GM19099 (cell line): ENCODE data around the gene ANKFY1.

Experiments
- POLR2A ChIP-seq: IDR thresholded peaks from 3 replicates; pipeline ENCODE4 v1.6.1; 2011; ENCODE audit warnings: low read depth; ENCODE audit not compliant: insufficient read length; ENCODE audit errors: extremely low read depth

Gene ANKFY1

DNA sequence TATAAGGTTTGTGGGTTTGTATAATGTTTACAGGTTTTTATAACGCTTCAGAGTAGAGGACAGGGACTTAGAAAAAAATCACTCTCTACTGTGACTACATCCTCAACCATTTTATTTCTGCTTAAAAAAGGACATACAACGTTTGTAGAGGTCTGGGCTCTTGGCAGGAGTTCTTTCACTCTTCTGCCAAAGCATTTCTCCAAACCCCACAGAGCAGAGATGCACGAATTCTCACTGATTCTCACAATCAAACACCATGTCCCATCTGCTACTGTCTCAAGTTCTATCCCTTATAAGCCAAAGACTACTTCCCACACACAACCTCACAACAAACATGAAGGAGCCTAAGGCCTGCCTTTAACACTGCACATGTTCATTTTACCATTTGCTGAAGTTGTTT is 7.0 kb upstream of the ANKFY1 start:
- no peak for TF ChIP-seq POLR2A

DNA sequence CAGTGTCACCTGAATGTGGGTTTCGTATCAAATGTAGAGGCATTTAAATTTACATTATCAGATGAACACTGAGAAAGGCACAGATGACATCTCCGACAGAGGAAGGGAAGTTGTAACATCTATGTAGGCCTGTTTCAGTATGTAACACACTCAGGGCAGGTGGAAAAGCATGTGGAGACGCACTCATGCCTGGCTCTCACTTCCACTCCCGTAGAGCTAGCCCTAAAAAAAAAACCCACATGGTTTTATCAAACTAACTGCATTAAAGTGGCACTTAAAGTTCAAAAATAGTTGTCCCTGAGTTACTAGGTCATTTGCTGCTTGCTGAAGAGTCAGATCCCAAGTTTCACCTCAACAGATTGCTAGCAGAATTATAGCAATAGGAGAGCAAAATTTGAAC is 6.1 kb upstream of the ANKFY1 start:
- no peak for TF ChIP-seq POLR2A

DNA sequence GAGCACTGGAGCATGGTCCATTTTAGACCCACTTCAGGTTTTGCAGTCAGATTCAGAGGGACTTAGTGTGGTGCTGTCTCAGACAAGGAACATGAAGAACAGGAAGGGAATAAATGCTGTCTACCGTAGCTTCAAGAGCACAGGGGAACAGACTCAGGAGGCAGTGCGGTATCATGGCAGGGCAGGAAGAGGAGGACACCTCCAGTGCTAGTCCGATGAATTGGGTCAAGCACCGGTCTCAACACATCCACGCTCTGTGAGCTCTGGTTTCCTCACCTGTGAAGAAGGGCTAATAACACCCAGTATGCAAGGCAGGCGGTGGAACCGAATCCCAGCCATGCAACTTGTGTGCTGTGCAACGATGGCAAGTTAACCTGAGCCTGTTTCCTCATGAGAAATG is 3.6 kb upstream of the ANKFY1 start:
- no peak for TF ChIP-seq POLR2A

DNA sequence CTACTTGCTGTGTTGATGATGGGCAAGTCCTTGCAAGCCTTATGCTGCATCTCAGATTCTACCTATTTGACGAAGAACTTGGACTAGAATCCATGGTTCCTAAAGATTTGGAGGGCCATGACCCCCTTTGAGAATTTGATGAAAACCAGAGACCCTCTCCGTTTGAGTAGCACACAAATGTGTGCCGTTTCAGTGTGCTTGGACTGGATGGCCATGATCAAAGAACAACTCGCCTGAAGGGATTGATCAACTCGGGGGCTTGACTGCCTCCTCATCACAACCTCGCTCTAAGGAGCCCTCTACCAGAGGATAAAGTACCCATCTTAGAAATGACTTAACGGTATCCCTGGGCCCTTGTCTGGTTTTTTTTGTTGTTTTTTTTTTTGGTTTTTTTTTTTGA is 2.8 kb upstream of the ANKFY1 start:
- TF ChIP-seq POLR2A: no peak

DNA sequence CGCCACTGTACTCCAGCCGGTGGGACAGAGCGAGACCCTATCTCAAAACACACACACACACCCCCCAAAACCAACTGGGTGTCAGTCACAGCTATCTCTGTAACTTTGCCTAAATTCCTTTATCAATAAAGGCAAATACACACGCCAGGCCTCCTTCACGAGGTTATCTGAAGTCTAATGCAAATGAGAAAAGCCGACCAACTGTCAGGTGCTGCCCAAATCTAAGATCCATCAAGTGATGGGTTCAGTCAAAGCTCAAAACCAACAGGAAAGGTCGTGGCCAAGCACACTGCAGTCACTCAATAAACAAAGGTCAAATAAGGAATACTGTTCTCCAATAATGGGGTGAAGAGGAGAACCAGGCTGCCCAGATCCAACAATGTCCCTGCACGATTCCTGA is 1.1 kb downstream of the ANKFY1 start:
- TF ChIP-seq POLR2A: no peak

DNA sequence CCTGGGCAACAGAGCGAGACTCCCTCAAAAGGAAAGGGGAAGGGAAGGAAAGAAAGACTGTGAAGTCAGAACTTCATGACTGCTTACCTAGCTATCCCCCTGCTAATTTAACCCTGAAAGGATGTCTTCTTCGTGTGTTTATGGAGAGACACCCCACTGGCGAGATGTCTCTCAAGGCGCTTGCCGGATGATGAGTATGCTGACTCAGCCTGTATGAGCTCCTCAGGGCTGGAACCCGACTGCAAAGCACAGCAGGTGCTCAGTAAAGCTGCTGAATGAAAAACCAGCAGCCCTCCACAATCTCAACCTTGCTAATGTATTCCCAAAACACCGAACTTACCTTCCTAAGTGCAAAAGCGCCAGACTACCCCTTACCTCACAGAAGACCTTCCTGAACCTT is 2.3 kb downstream of the ANKFY1 start:
- TF ChIP-seq POLR2A: no peak

DNA sequence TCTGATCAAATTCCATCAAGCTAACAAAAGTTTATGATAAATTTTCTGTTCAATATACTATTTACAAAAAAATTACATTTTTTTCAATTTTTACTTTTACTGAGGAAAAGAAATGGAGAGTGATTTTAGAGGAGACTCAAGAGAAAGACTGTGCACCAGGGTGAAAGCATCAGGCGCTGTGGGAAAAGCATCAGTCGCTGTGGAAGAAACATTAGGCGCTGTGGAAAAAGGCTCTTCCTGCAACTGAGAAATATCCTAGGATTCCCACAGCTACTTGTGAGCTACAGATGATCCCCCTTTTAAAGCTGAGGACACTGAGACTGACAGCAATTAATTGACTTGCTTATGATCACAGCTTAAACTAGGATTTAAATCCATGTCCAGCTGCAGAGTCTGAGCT is 4.9 kb downstream of the ANKFY1 start:
- TF ChIP-seq POLR2A: no peak

DNA sequence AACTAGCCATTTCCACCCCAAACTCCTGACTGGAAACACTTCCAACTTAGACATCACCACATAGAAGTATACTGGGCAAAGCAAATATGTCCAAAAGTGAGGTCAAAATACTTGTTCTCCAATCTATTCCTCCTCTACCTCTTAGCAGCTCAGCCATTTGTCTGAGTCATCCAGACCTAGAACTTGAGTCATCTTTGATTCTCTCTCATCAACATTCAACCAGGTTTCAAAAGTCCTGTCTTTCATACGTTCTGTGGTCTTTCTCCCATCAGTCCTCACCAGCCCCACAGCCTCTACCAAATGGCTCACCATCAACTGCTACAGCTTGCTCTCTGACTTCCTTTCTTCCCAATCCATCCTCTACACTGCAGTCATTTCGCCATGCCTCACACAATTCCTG is 6.8 kb downstream of the ANKFY1 start:
- TF ChIP-seq POLR2A: no peak

DNA sequence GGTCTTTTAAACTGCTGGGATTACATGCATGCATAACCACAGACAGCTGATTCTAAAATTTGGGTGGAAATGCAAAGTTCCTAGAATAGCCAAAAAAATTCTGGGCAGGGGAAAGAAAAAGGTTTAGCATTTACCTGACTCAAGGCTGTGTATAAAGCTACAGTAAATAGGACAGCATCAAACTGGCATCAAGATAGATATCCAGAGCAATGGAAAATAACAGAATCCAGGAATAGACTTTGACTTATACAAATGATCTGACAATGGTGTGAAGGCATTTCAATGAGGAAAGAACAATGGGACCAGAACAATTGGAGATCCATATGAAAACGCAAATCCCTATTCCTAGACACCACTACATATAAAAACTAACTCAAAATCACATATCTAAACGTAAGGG is 12.9 kb downstream of the ANKFY1 start:
- TF ChIP-seq POLR2A: no peak

DNA sequence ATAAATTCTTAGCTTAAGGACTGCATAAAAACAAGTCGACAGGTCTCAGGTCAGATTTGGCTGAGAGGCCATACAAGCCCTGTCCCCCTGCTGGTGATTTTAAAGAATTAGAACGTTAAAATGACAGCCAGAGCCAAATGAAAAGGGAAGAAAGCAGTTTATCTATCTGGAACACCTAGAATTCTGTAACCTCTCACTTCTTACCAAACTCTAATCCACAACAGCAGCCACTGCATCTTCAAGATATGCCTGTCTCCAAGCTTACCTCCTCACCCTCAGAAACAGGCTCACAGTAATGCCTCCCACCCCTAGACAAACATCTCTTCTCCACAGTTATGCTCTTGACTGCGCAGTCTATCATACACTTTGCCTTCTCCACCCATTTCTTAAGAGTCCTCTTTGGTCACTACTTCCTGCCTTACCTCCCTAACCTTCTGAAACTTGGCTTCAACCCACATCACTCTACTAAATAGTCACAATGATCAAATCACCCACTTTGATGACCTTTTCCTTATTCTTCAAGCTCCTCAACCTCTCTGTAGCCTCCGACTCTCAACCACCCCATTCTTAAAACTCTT is 14.2 kb downstream of the ANKFY1 start:
- no peak for TF ChIP-seq POLR2A

DNA sequence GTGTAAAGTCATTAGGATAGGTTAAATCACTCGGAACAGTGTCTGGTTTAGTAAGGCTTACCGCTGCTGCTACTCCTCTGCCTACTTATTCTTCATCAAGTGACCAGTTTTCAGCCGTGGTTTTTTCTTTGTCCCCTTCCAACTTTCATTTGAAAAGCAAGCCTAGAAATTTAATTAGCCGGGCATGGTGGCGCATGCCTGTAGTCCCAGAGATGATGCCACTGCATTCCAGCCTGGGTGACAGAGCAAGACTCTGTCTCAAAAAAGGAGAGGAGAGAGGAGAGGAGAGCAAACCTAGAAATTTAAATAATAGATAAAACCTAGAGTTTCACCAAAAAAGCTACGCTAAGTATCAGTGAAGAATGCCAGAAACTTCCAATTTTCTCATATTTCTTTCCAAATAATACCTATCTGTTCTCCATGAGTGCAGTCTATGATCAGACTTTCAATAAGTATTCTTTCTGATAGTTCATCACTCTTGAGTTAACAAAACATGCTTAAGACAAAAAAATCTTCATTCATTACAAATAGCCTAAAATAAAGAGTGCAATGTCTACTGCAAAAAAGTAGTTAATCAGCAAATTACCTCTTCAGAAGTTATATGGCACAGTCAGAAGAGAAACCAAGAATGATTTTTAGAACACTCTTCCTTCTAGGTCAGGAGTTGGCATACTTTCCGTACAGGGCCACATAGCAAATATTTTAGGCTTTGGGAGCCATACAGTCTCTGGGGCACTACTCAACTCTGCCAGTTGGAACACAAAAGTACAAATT is 15.1 kb downstream of the ANKFY1 start:
- TF ChIP-seq POLR2A: no peak

DNA sequence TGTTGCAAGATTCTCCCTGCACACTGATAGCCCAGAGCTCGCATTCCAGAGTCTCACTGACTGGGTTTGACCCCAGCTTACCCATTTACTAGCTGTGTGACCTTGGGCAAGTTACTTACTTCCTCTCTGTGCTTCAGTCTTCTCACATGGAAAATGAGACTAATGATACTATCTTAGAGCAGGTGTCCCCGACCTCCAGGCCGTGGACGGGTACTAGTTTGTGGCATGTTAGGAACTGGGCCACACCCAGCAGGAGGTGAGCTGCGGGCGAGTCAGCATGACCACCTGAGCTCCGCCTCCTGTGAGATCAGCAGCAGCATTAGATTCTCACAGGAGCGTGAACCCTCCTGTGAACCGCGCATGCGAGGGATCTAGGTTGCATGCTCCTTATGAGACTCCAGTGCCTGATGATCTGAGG is 15.8 kb downstream of the ANKFY1 start:
- no peak for TF ChIP-seq POLR2A

DNA sequence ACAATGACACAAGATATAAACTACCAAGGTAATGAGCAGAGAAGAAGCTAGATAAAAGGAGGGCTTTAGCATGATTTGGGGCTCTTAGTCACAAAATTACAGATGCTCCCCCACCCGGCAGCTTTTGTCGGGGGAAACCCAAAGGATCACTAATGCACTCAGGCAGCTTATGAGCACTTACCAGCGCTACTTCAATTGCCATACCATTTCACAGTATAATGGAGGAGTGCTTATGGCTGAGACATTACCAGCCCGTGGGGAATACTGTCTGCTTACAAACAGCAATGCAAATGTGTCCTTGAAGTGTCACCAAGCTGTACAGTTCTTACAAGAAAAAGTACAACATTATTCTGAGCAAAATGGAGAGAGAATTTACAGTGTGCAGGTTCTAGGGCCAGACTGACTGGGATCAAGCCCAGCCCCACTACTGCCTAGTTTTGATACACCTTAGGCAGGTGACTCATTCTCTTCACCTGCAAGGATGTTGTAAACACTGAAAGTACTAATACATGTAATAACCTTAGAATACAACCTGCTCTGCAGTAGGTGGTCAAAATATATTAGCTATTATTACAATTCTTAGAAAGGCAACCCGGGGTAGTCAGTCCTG is 16.3 kb downstream of the ANKFY1 start:
- no peak for TF ChIP-seq POLR2A

DNA sequence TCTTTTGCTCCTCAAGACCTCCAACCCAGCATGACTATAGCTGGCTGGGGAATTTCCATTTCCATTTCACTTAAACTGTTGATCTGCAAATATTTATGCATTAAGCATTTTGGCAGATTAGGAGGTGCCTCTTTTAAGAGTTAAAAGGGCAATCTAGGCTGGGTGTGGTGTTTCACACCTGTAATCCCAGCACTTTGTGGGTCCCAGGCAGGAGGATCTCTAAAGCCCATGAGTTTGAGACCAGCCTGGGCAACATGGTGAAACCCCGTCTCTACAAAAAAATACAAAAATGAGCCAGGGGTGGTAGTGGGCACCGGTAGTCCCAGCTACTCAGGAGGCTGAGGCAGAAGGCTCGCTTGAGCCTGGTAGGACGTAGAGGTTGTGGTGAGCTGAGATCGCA is 17.1 kb downstream of the ANKFY1 start:
- no peak for TF ChIP-seq POLR2A

DNA sequence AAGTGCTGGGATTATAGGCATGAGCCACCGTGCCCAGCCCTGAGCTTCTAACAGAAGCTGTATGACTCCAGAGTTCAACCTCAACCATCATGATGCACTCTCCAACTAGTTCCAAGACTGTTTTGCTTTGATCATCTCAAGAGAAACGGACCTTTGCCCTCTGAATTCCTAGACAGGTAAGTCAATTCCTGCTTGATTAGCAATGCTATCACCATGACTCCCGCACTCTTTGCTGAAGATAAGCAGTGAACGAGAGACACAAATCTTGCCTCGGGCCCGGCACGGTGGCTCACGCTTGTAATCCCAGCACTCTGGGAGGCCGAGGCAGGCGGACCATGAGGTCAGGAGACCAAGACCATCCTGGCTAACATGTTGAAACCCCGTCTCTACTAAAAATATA is 22.2 kb downstream of the ANKFY1 start:
- no peak for TF ChIP-seq POLR2A

DNA sequence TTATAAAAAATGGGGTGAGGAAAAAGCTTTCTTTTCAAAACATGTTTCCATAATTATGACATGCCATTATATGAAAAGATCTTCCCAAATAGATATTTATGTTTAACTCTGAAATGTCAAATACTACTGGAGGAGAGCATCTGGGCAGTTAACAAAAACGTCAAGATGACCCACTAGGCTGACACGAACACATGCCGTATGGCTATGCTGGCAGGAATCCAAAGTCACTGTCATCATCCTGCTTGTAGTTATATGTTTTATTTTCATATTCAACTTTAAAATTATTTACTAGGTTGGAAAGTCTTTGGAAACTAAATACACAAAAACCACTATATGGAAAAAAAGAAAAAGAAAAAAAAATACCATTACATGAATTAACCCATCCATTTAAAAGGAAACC is 27.3 kb downstream of the ANKFY1 start:
- no peak for TF ChIP-seq POLR2A

DNA sequence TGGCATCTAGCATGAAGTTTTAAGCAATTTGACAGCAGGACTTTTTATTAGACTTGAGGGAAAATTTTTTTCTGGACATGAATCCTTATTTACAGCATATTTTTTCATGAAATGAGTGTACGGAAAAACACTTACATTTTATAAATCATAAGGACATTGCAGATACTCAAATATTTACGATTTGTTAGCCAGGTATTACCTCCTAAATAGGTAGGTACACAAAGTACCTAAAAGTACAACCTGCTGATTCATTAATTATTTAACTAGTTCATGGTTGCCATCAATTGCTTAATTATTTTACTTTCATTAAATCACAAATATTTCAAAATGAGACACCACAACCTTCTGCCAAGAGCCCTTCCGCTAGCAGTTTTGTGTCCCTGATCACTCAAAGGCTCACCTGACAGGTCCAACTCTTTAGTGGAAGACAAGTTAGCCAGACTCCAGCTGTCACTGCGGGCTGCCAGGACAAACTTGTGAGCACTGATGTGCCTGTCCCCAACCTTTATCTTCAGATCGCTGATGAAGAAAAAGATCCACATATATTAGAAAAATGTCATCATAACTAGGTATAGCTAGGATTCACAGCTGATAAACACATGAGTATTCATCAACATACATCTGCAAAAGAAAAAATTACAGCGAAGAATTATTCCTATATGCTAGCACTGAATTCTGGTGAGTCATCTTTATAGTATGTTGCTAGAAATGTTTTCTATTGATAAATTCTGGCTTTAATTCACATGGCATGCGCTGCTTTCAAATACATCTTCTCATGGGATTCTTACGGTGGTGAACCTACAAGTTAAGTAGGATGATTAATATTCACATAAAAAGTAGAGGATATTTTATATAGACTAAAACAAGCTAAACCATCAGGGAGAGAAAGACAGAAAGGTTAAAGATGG is 28.2 kb downstream of the ANKFY1 start:
- no peak for TF ChIP-seq POLR2A
